Left ventricle myocardium inferior (tissue), 1 donor: ENCODE measurements around the gene AFDN. TPM values are rescaled to one million over a fixed set of nuclear protein-coding genes. Genes with fewer than 3 reads are reported as not detected.

ENCODE experiments used
- DNase-seq: peaks from one replicate; pipeline ENCODE4 v3.0.0-alpha.2; 2020
- H3K27ac ChIP-seq: fragments of 200-600 bp; replicated peaks from 2 replicates; pipeline ENCODE4 v1.8.0; 2021
- H3K27me3 ChIP-seq: fragments of 200-600 bp; 2 replicates; pipeline ENCODE4 v1.8.0; 2021; ENCODE audit warnings: low read depth
- H3K36me3 ChIP-seq: fragments of 200-600 bp; 2 replicates; pipeline ENCODE4 v1.8.0; 2021
- H3K4me1 ChIP-seq: fragments of 200-600 bp; 2 replicates; pipeline ENCODE4 v1.8.0; 2021
- H3K4me3 ChIP-seq: fragments of 200-600 bp; 2 replicates; pipeline ENCODE4 v1.8.0; 2021; ENCODE audit warnings: mild to moderate bottlenecking, moderate library complexity
- H3K9me3 ChIP-seq: fragments of 200-600 bp; replicated peaks from 2 replicates; pipeline ENCODE4 v1.8.0; 2021
- intact Hi-C: fragments of 100-400 bp; cut with micrococcal nuclease; formaldehyde crosslinking; loops from one replicate; pipeline ENCODE4 v1.11.0; 2022
- total RNA-seq: library from RNA; stranded (reverse); fragmentation: NEBNext Ultra II Directional; extraction: Animal tissue kit (Norgen Biotek cat#: 25700); gene quantifications from one replicate; pipeline ENCODE4 v1.2.1, GENCODE V29; 2021
- TF ChIP-seq, protein P1 (sequence below): fragments of 200-600 bp; IDR thresholded peaks from 2 replicates; pipeline ENCODE4 v1.8.0; 2021; ENCODE audit warnings: antibody characterized with exemption, mild to moderate bottlenecking, borderline replicate concordance
- donor health status: DM: no; HTN: yes; CAD: no; lungs with severe emphysema.

AFDN gene
- total RNA-seq, 1 donor from 2014 or later = 54.9 TPM

DNA sequence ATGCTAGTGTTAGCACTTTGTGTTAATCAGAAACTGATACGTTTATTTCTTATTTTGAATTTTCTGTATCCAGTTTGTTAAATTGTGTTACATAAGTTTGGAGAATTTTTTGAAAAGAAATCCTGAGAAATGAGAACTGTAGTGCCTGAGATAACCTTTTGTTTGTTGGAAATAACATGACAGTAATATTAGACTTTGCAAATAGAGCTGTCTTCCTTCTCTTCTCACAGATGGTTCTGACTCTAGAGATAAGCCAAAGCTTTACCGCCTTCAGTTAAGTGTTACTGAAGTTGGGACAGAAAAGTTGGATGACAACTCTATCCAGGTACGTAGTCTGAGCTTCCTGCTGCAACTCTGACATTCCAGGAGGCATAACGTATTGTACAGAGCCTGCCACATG, 69.9 kb downstream of the AFDN start:
- peaks cover 21% of the 10 kb centered on the region for H3K36me3 ChIP-seq

DNA sequence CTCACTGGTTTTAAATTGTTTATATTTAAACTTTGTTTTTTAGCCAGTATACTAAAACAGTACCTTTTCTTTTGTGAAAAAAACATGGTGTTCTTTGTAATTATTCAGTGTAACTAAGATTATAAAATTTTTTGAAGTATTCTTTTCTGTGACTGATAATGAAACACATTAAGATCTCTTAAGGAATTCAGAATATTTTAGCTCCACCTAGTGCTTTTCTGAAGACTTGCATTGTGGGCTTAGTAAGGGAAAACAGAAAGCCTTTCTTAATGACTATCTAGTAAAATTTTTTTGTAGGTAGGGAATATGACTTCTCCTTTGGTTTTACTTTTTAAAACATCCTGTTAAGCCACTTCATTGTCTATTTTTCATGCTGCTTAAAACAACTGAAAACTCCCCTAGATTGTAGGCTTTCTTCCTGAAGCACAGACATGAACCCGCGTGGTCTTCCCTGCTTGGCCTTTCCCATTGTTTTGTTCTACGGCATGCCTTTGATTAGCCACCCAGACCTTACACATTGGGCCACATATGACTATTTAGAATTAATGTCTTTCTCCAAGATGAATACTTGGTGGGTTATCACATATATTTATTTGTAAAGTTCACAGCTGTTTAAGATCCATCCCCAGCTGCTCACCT, 72.1 kb downstream of the AFDN start:
- Histone ChIP-seq H3K27ac (no peak overlapping the region), H3K9me3 (no peaks in the 10 kb centered on the region), H3K27me3 (no peaks in the 10 kb centered on the region), H3K4me1 (no peaks in the 10 kb centered on the region), H3K36me3 (peaks cover 27% of the 10 kb centered on the region), H3K4me3 (no peak overlapping the region)
- TF ChIP-seq, protein P1, sequence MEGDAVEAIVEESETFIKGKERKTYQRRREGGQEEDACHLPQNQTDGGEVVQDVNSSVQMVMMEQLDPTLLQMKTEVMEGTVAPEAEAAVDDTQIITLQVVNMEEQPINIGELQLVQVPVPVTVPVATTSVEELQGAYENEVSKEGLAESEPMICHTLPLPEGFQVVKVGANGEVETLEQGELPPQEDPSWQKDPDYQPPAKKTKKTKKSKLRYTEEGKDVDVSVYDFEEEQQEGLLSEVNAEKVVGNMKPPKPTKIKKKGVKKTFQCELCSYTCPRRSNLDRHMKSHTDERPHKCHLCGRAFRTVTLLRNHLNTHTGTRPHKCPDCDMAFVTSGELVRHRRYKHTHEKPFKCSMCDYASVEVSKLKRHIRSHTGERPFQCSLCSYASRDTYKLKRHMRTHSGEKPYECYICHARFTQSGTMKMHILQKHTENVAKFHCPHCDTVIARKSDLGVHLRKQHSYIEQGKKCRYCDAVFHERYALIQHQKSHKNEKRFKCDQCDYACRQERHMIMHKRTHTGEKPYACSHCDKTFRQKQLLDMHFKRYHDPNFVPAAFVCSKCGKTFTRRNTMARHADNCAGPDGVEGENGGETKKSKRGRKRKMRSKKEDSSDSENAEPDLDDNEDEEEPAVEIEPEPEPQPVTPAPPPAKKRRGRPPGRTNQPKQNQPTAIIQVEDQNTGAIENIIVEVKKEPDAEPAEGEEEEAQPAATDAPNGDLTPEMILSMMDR = peak; percentile 85
- intact Hi-C loops = loop anchor here (2.0 kb wide), 1 partner anchor 410 kb away; no protein-coding TSS in a partner anchor
- DNase-seq = no peak

More for the DNA sequence above, 69.9 kb downstream of the AFDN start:
- no peaks in the 10 kb centered on the region for H3K4me1 ChIP-seq
- DNase-seq = no peak
- no peak overlapping the region for H3K4me3 ChIP-seq
- no peaks in the 10 kb centered on the region for H3K27me3 ChIP-seq
- TF ChIP-seq, protein P1 = no peak
- no peaks in the 10 kb centered on the region for H3K9me3 ChIP-seq
- intact Hi-C loops = no loop called here
- H3K27ac ChIP-seq = no peak overlapping the region

GRCh38 chr6:167904791-167905190, 78.1 kb downstream of the AFDN start:
- Histone ChIP-seq H3K27me3 (no peaks in the 10 kb centered on the region), H3K36me3 (peaks cover 36% of the 10 kb centered on the region), H3K27ac (no peak overlapping the region), H3K4me3 (no peak overlapping the region), H3K9me3 (no peaks in the 10 kb centered on the region), H3K4me1 (peaks cover 19% of the 10 kb centered on the region)
- no peak for DNase-seq
- intact Hi-C loops = loop anchor here (5.0 kb wide), 1 partner anchor 228 kb away; no protein-coding TSS in a partner anchor
- TF ChIP-seq, protein P1 = no peak

DNA sequence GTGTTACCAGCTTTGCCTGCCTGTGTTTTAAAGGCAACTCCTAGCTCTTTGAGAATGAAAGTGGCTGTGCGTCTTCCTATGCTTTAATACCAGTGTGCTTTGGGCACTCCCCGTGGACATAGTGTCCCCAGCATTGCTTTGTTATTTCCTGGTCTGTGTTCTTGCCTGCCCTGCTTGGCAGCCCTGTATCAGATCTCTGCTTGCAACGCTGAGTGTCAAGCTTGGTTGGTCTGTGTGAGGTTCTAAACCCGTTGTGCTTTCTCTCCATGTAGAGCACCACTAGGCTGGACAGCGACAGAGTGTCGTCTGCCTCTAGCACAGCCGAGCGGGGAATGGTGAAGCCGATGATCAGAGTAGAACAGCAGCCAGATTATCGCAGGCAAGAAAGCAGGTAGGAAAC, 80.2 kb downstream of the AFDN start:
- Histone ChIP-seq H3K27me3 (no peaks in the 10 kb centered on the region), H3K36me3 (peaks cover 39% of the 10 kb centered on the region), H3K4me3 (peak overlapping the region; percentile 16), H3K4me1 (peaks cover 22% of the 10 kb centered on the region), H3K27ac (peak overlapping the region; percentile 50), H3K9me3 (no peaks in the 10 kb centered on the region)
- TF ChIP-seq, protein P1 = peak; percentile 25
- peak; percentile 46 for DNase-seq
- intact Hi-C loops = loop anchor here (5.0 kb wide), 1 partner anchor 225 kb away; no protein-coding TSS in a partner anchor

- H3K4me1 ChIP-seq = peaks cover 22% of the 10 kb centered on the region
- peak overlapping the region; percentile 50 for H3K27ac ChIP-seq
- H3K4me3 ChIP-seq = peak overlapping the region; percentile 16
- no peaks in the 10 kb centered on the region for H3K9me3 ChIP-seq
- DNase-seq = no peak
- H3K36me3 ChIP-seq = peaks cover 42% of the 10 kb centered on the region
- TF ChIP-seq, protein P1 = peak; percentile 74
- no peaks in the 10 kb centered on the region for H3K27me3 ChIP-seq
- intact Hi-C loops = loop anchor here (5.0 kb wide), 1 partner anchor 224 kb away; no protein-coding TSS in a partner anchor
Observed at GRCh38 chr6:167907837-167908681, 81.3 kb downstream of the AFDN start.
